Psoas muscle (tissue), 8 donors: Measurements from ENCODE around the gene GRID1. TPM values are rescaled to one million over a fixed set of nuclear protein-coding genes. Genes with fewer than 3 reads are reported as not detected.

ENCODE experiments used
- ATAC-seq, 4 donors: fragments of 200-7000 bp; cut with Tn5 transposase; one replicate each; pipeline ENCODE4 v1.9.1; 2020; ENCODE audit warnings: moderate library complexity in 3 of 4, mild to moderate bottlenecking in 2 of 4
- DNase-seq, 2 donors: peaks; one replicate each; pipeline ENCODE4 v3.0.0-alpha.2; 2020
- H3K27ac ChIP-seq: fragments of 200-600 bp; one replicate; pipeline ENCODE4 v1.8.0; 2022
- H3K27me3 ChIP-seq, 3 donors: fragments of 200-600 bp in 1 of 3; one replicate each; pipeline versions ENCODE4 v1.6.1 to v1.8.0; 2013 to 2022; ENCODE audit warnings: low read length in 2 of 3, mild to moderate bottlenecking in 2 of 3, moderate library complexity in 1 of 3; ENCODE audit not compliant: insufficient read depth in 3 of 3
- H3K36me3 ChIP-seq, 2 donors: fragments of 200-600 bp in 1 of 2; one replicate each; pipeline versions ENCODE4 v1.6.1 to v1.8.0; 2013 to 2022; ENCODE audit warnings: low read depth in 1 of 2, mild to moderate bottlenecking in 1 of 2, moderate library complexity in 1 of 2; ENCODE audit not compliant: insufficient read depth in 1 of 2
- H3K4me1 ChIP-seq: fragments of 200-600 bp; one replicate; pipeline ENCODE4 v1.8.0; 2022
- H3K4me3 ChIP-seq: fragments of 200-600 bp; one replicate; pipeline ENCODE4 v1.8.0; 2022; ENCODE audit warnings: mild to moderate bottlenecking
- H3K9me3 ChIP-seq: fragments of 200-600 bp; one replicate; pipeline ENCODE4 v1.8.0; 2022
- WGBS, 3 donors: extraction: QIAGEN DNeasy Blood & Tissue Kit; methylation state at CpG; one replicate each; pipeline versions ENCODE4 v1.1.6 to v1.1.7; 2013; 5-methylcytosine and 5-hydroxymethylcytosine counted together
- intact Hi-C, 2 donors: fragments of 100-400 bp; cut with DNase I; formaldehyde crosslinking; loops; one replicate each; pipeline versions ENCODE4 v1.11.0 to v1.14.2; 2022
- polyA plus RNA-seq, 3 donors: library from polyadenylated mRNA; stranded (reverse); fragments of 200-250 nt; gene quantifications; one replicate each; pipeline ENCODE4 v1.2.3, GENCODE V29; 2013
- total RNA-seq, 4 donors: library from RNA; stranded (reverse); fragmentation: NEBNext Ultra II Directional in 2 of 4; extraction: Animal tissue kit (Norgen Biotek cat#: 25700) in 2 of 4; gene quantifications; one replicate each; pipeline versions ENCODE4 v1.2.1 to v1.2.4, GENCODE V29; 2021 to 2023
- TF ChIP-seq, protein P1 (sequence below): fragments of 200-600 bp; IDR thresholded peaks from one replicate; pipeline ENCODE4 v1.8.0; 2022; ENCODE audit warnings: antibody characterized with exemption
- donor health status: healthy with polysubstance abuse.
- donor health status: DM: no; HTN: no; CAD: no; lungs with moderate emphysema.
- donor health status: Bipolar disorder and iron deficiency.
- donor health status: healthy.
- donor health status: DM: yes; HTN: yes; CAD: no.
- donor health status: DM: no; HTN: no; CAD: no.
- donor health status: DM: no; HTN: no; CAD: no.
- donor health status: DM: yes; HTN: yes; CAD: no.

GRID1 gene
- total and polyA plus RNA-seq, 7 donors = 0.17 to 0.56 (median 0.24) TPM

DNA sequence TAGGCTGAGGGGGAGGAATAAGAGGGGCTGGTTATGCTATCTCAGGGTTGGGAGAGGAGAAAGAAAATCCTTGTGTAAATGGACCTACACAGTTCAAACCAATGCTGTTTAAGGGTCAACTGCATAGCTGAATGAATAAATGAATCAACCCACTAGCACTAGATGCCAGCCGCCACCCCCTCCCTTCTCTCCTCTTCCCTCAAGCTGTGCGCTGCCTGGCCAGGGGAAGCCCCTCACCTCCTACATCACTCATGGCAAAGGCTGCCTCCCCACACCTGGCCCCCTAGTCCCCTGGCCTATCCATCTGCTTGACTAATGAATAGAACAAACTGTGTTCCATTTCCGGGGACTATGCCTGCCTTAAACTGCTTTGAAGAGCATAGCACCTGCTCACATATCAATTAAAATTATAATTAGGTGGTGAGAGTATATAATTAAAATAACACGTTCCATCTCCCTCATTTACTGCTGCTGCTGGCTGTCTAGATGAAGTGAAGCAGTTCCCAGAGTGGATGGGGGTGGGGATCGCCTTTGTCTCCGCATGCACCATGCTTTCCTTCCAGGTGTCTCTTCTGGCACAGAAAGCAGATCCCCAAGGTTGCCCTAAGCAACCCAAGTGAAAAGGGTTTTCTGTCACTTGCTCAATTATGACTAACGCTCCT, 32.6 kb downstream of the GRID1 start:
- Histone ChIP-seq H3K27ac (no peak overlapping the region), H3K36me3 (no peaks in the 10 kb centered on the region), H3K27me3 (peaks cover 0 to 19% (median 0%) of the 10 kb centered on the region in 3 donors), H3K4me1 (no peaks in the 10 kb centered on the region), H3K4me3 (no peak overlapping the region), H3K9me3 (no peaks in the 10 kb centered on the region)
- TF ChIP-seq, protein P1, sequence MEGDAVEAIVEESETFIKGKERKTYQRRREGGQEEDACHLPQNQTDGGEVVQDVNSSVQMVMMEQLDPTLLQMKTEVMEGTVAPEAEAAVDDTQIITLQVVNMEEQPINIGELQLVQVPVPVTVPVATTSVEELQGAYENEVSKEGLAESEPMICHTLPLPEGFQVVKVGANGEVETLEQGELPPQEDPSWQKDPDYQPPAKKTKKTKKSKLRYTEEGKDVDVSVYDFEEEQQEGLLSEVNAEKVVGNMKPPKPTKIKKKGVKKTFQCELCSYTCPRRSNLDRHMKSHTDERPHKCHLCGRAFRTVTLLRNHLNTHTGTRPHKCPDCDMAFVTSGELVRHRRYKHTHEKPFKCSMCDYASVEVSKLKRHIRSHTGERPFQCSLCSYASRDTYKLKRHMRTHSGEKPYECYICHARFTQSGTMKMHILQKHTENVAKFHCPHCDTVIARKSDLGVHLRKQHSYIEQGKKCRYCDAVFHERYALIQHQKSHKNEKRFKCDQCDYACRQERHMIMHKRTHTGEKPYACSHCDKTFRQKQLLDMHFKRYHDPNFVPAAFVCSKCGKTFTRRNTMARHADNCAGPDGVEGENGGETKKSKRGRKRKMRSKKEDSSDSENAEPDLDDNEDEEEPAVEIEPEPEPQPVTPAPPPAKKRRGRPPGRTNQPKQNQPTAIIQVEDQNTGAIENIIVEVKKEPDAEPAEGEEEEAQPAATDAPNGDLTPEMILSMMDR = no peak
- 72% methylated on average over 7 of the region's 7 CpGs for WGBS, 3 donors
- ATAC-seq (no peak), DNase-seq (no peak)
- intact Hi-C loops = no loop called here

DNA sequence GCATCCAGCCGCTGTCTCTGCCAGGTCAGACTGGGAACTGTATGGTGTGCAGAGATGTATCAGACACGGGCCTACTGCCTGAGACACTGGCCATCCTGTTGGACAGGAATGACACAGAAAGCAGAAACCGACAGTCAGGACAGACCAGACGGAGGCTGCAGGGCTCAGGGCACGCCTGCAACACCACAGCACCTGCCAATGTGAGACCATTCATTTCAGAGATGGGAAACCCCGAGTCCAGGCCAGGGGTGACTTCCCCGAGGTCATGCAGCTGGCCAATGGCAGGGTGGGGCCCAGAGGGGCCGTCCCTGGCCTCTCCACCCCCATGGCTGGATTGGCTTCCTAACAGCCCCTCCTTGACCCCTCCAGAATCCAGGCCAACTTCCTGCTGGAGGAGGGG, 34.7 kb downstream of the GRID1 start:
- Histone ChIP-seq H3K4me1 (no peaks in the 10 kb centered on the region), H3K27ac (no peak overlapping the region), H3K9me3 (no peaks in the 10 kb centered on the region), H3K36me3 (no peaks in the 10 kb centered on the region), H3K27me3 (peaks cover 0 to 19% (median 0%) of the 10 kb centered on the region in 3 donors), H3K4me3 (no peak overlapping the region)
- no peak for ATAC-seq
- DNase-seq = no peak
- 38 to 43% (median 41%) methylated on average over 8 of the region's 8 CpGs for WGBS, 3 donors
- intact Hi-C loops = no loop called here
- TF ChIP-seq, protein P1 = no peak

DNA sequence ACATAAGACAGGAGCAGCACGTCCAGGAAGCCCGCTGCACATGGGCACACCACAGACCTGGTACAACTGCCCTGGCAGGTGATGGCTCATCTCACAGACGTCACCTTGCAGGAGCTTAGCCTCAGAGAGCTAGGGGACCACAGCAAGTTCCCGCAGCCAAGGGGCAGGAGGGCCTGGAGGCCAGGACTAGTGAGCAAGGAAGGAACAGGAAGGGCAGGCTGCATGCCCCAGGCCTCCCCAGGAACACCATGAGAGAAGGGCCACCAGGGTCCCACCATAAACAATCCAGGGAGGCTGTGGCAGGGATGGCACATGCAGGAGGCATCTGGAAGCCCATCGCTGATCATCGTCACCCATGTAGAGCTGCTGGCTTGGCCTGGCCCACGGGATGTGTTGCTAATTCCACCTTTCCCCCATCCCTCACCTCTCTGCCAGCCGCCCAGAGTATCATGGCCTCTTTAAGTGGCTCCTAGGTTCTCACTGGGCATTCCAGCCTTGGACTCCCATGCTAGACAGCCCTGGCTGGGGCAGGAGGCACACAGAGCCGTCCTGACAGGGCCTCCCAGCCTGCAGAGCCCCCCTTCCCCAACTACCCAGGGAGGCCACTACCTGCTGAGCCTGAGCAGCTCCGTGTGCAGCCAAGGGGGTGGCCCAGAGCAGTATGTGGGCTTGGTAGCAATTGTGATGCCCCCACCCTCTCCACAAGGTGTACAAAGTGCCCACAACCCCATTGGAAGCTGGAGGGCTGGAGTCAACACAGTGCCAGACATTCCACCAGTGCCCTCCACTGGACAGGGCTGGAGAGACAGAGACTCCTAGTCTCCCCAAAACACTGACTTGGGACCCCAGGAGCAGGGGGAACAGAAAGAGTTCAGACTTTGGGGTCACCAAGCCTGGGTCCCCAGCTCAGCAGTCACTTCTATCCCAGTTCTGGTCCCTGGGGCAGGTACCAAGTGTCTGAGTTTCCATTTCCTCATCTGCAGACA, 35.5 kb downstream of the GRID1 start:
- ATAC-seq = no peak
- H3K4me3 ChIP-seq = no peak overlapping the region
- TF ChIP-seq, protein P1 = no peak

DNA sequence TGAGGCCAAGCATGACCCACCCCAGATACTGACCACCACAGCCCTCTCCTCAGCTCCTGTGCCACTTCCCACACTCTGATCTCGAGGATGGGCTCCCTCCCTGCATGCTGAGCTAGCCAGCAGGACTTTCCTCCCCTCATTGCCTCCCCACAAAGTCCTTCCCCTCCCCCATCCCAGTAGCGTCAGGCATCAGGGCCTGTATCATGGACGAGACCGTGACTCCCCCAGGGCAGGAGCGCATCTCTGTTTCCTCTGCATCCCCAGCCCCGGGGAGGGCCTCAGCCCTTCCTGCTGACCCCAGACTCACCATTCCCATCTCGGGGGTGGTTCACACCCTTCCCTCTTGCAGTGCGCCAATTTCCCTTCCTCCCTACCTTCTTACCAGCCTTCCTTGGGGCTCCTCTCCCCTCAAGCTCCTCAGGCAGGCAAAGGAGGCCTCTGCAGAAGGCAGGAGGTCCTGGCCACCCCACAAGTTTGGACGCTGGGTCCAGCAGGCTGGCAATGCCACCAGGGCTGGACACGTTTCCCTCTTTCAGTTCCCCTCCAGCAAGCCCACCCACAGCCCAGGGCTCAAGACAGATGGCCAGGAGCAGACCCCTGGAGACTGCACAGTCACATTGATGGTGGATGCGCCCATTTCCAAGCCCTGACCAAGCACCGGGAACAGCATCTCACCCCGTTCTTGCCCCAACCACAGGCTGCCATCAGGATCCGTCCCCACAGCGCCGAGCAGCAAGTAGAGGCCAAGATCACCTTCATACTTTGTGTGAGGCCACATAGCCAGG, 36.5 kb downstream of the GRID1 start:
- H3K4me1 ChIP-seq = no peaks in the 10 kb centered on the region
- no peak for ATAC-seq
- no peaks in the 10 kb centered on the region for H3K36me3 ChIP-seq
- DNase-seq = no peak
- H3K27ac ChIP-seq = no peak overlapping the region
- intact Hi-C loops = no loop called here
- no peak overlapping the region for H3K4me3 ChIP-seq
- WGBS, 3 donors = 75 to 78% (median 78%) methylated on average over 16 of the region's 16 CpGs
- H3K9me3 ChIP-seq = no peaks in the 10 kb centered on the region
- TF ChIP-seq, protein P1 = no peak
- H3K27me3 ChIP-seq = peaks cover 0 to 17% (median 0%) of the 10 kb centered on the region in 3 donors

More for the DNA sequence above, 35.5 kb downstream of the GRID1 start:
- no peaks in the 10 kb centered on the region for H3K36me3 ChIP-seq
- peaks cover 0 to 19% (median 0%) of the 10 kb centered on the region in 3 donors for H3K27me3 ChIP-seq
- intact Hi-C loops = no loop called here
- no peak overlapping the region for H3K27ac ChIP-seq
- no peaks in the 10 kb centered on the region for H3K9me3 ChIP-seq
- no peaks in the 10 kb centered on the region for H3K4me1 ChIP-seq
- 80 to 84% (median 81%) methylated on average over 10 of the region's 10 CpGs for WGBS, 3 donors
- no peak for DNase-seq
